ENCODE data around the gene CLCN5. TPM values are rescaled to one million over a fixed set of nuclear protein-coding genes. Genes with fewer than 3 reads are reported as not detected.

CLCN5 gene
- total RNA-seq, 4 donors from 2014 or later = 2.7 to 4.4 (median 3.6) TPM

DNA sequence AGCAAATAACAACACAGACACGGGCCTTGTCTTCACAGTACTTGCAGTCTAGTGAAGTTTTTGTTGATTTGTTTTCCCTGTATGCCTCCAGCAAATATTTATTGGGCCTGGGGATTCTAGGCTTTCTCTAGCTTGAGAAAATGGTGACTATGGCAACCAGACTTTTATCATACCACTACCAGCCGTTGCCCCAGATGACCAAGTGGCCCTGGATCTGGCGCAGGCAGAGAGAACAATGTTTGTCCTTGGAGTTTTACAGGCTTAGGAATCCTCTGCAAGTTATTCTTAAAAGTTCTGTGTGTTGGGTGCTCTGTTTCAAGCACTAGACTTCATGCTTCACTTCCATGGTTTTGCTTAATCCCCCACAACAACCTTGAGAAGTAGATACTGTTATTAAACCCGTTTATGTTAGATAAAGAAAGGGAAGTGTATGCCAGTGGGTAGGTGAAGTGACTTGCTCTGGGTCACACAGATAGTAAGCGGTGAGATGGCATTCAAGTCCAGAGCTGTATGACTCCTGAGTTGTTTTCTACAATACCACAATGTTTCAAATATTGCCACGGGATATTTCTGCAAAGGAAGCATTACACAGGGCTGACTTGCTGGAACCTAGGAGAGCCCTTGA, 183.8 kb downstream of the CLCN5 start:
- no peaks in the 10 kb centered on the region for H3K36me3 ChIP-seq
- no peak for TF ChIP-seq POLR2AphosphoS5 (IDR thresholded peaks at IDR 0.05)
- TF ChIP-seq POLR2A (IDR thresholded peaks at IDR 0.05; ENCODE audit: low read depth) = no peak
- TF ChIP-seq EP300 (IDR thresholded peaks at IDR 0.05) = no peak
- TF ChIP-seq, protein P1, sequence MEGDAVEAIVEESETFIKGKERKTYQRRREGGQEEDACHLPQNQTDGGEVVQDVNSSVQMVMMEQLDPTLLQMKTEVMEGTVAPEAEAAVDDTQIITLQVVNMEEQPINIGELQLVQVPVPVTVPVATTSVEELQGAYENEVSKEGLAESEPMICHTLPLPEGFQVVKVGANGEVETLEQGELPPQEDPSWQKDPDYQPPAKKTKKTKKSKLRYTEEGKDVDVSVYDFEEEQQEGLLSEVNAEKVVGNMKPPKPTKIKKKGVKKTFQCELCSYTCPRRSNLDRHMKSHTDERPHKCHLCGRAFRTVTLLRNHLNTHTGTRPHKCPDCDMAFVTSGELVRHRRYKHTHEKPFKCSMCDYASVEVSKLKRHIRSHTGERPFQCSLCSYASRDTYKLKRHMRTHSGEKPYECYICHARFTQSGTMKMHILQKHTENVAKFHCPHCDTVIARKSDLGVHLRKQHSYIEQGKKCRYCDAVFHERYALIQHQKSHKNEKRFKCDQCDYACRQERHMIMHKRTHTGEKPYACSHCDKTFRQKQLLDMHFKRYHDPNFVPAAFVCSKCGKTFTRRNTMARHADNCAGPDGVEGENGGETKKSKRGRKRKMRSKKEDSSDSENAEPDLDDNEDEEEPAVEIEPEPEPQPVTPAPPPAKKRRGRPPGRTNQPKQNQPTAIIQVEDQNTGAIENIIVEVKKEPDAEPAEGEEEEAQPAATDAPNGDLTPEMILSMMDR (IDR thresholded peaks at IDR 0.05) = no peak
- H3K4me3 ChIP-seq = no peak overlapping the region
- H3K27ac ChIP-seq (replicated peaks in 1 of 4) = no peak overlapping the region
- H3K9me3 ChIP-seq = no peaks in the 10 kb centered on the region
- no peak for DNase-seq (ENCODE audit: extremely low spot score)
- 72% methylated on average over 6 of the region's 6 CpGs for WGBS
- intact Hi-C loops (cut with DNase I) = no loop called here
- H3K4me1 ChIP-seq = no peaks in the 10 kb centered on the region
- H3K27me3 ChIP-seq = no peaks in the 10 kb centered on the region

DNA sequence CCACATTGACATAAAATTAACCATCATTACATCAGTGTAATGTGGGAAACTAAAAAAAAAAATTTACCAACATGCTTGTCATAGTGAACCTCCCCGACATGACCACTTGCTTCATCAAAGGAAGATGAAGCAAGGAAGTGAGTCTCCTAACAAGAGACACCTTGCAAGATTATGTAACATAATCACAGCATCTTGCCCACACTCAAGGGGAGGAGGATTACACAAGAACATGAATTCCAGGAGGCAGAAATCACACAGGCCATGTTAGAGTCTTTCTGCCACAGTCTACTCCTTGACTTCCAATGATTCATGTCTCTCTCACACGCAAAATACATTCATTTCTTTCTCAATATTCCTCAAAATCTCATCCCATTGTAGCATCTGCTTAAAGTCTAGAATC, 185.1 kb downstream of the CLCN5 start:
- H3K27me3 ChIP-seq = no peaks in the 10 kb centered on the region
- no peaks in the 10 kb centered on the region for H3K36me3 ChIP-seq
- intact Hi-C loops (cut with DNase I) = no loop called here
- H3K4me1 ChIP-seq = no peaks in the 10 kb centered on the region
- no peak for DNase-seq (ENCODE audit: extremely low spot score)
- H3K9me3 ChIP-seq = no peaks in the 10 kb centered on the region
- no peak for TF ChIP-seq POLR2A (IDR thresholded peaks at IDR 0.05; ENCODE audit: low read depth)
- TF ChIP-seq, protein P1 (IDR thresholded peaks at IDR 0.05) = no peak
- TF ChIP-seq POLR2AphosphoS5 (IDR thresholded peaks at IDR 0.05) = no peak
- no peak for TF ChIP-seq EP300 (IDR thresholded peaks at IDR 0.05)
- no peak overlapping the region for H3K27ac ChIP-seq (replicated peaks in 1 of 4)
- WGBS = 57% methylated on average over 2 of the region's 2 CpGs
- H3K4me3 ChIP-seq = no peak overlapping the region

DNA sequence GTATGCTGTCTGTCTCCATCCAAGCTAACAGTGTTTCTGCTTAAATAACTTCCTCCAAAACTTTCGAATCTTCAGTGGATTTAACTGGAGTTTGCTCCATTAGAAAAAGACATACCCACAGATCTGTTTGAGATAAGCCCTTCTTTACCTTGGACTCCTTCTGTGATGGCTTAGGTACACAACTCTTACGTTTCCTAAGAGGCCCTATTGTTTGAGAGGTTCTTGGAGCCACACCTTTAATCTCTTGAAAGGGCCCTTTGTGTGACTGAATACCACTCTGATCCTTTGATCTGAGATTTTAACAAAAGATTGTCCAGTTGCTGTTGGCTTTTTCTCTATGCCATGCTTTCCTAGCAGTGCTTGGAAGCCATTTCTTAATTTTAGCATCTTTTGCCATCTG, 185.9 kb downstream of the CLCN5 start:
- H3K4me3 ChIP-seq = no peak overlapping the region
- TF ChIP-seq EP300 (IDR thresholded peaks at IDR 0.05) = no peak
- no peaks in the 10 kb centered on the region for H3K9me3 ChIP-seq
- intact Hi-C loops (cut with DNase I) = no loop called here
- no peaks in the 10 kb centered on the region for H3K4me1 ChIP-seq
- no peak overlapping the region for H3K27ac ChIP-seq (replicated peaks in 1 of 4)
- no peaks in the 10 kb centered on the region for H3K36me3 ChIP-seq
- no peak for DNase-seq (ENCODE audit: extremely low spot score)
- 71% methylated on average over 2 of the region's 2 CpGs for WGBS
- H3K27me3 ChIP-seq = no peaks in the 10 kb centered on the region

DNA sequence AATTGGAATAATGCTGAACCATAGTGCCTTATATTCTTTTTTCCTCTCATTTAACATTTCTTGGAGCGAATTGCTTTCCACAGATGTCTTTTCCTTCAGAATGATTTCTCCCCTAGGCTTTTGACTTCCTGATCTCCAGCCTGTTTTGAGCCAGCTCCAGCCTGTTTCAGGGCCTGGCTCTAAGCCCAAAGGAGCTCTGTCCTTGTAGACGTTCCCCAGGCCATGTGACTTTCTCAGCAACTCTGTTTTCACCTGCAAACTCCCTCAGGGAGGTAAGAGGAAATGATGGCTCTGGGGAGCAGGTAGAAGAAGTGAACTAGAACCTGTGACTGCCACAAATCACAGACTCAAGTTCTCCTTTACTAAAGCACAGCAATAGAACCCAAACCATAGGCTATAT, 189.3 kb downstream of the CLCN5 start:
- H3K4me3 ChIP-seq = no peak overlapping the region
- no peaks in the 10 kb centered on the region for H3K9me3 ChIP-seq
- H3K36me3 ChIP-seq = no peaks in the 10 kb centered on the region
- no peak overlapping the region for H3K27ac ChIP-seq (replicated peaks in 1 of 4)
- H3K27me3 ChIP-seq = no peaks in the 10 kb centered on the region
- H3K4me1 ChIP-seq = no peaks in the 10 kb centered on the region
- intact Hi-C loops (cut with DNase I) = no loop called here
- WGBS = 34% methylated on average over 2 of the region's 2 CpGs
- DNase-seq (ENCODE audit: extremely low spot score) = no peak
- TF ChIP-seq, protein P1 (IDR thresholded peaks at IDR 0.05) = no peak

DNA sequence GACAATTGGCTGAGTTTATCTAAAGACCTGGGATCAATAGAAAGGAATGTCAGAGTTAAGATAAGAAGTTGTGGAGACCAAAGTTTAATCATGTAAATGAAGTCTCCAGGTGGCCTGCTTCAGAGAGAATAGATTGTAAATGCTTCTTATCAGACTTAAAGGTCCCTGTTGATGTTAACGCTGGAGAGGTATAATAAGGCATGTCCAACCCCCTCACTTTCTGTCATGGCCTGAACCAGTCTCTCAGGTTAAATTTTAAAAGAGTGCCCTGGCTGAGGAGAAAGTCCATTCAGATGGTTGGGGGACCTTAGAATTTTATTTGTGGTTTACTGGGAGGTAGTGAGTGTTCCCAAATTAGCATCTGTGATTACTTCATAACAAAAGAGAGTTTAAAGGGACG, 191.7 kb downstream of the CLCN5 start:
- TF ChIP-seq EP300 (IDR thresholded peaks at IDR 0.05) (no peak), POLR2AphosphoS5 (IDR thresholded peaks at IDR 0.05) (no peak), POLR2A (IDR thresholded peaks at IDR 0.05; ENCODE audit: low read depth) (no peak)
- TF ChIP-seq, protein P1 (IDR thresholded peaks at IDR 0.05) = no peak
- DNase-seq (ENCODE audit: extremely low spot score) = no peak
- Histone ChIP-seq H3K9me3 (no peaks in the 10 kb centered on the region), H3K36me3 (no peaks in the 10 kb centered on the region), H3K4me1 (no peaks in the 10 kb centered on the region), H3K27ac (replicated peaks in 1 of 4) (no peak overlapping the region), H3K27me3 (no peaks in the 10 kb centered on the region), H3K4me3 (no peak overlapping the region)
- intact Hi-C loops (cut with DNase I) = no loop called here
- WGBS = 32% methylated on average over 2 of the region's 2 CpGs

Measured in esophagus muscularis mucosa (tissue), 4 donors.